D721Med (cell line): Measurements from ENCODE around the gene GPC6.

ENCODE experiments used
- DNase-seq: peaks from one replicate; pipeline ENCODE4 v3.0.0; 2011; ENCODE audit warnings: low spot score; ENCODE audit not compliant: insufficient read length
- FAIRE-seq: peaks from 2 replicates; lab custom pipeline; 2011; peaks lifted over from hg19 to GRCh38; lab: Jason Lieb, UNC
- CTCF ChIP-seq: IDR thresholded peaks from 2 replicates; pipeline ENCODE4 v1.5.1; 2012; ENCODE audit warnings: mild to moderate bottlenecking, control low read depth; ENCODE audit not compliant: insufficient read depth; ENCODE audit errors: missing control alignments

The GPC6 gene

GRCh38 chr13:94329754-94330551 lies 1103.3 kb downstream of the GPC6 start:
- no peak for TF ChIP-seq CTCF
- DNase-seq (no peak), FAIRE-seq (no peak)

- FAIRE-seq (no peak), DNase-seq (no peak)
- TF ChIP-seq CTCF: no peak
These were observed 1104.0 kb downstream of the GPC6 start for GRCh38 chr13:94330552-94331071.

GRCh38 chr13:94331281-94331680 lies 1104.7 kb downstream of the GPC6 start:
- FAIRE-seq (no peak), DNase-seq (no peak)
- TF ChIP-seq CTCF: no peak

- TF ChIP-seq CTCF: no peak
- no peak for FAIRE-seq
- no peak for DNase-seq
These were observed 1105.9 kb downstream of the GPC6 start for GRCh38 chr13:94332359-94333096.

GRCh38 chr13:94333131-94333820 lies 1106.7 kb downstream of the GPC6 start:
- FAIRE-seq: no peak

More at GRCh38 chr13:94333131-94333820, 1106.7 kb downstream of the GPC6 start:
- no peak for TF ChIP-seq CTCF
- DNase-seq: no peak
